GM18951 (cell line): ENCODE data around the gene PRPF38B.
A peak's percentile ranks its signal among the peaks of the same experiment; 100 is the strongest.
"Not testable (repeated sequence)": the region's sequence is repeated elsewhere in the genome, so short reads cannot be mapped to it uniquely, and the experiment has no call there.

ENCODE experiments used
- POLR2A ChIP-seq: IDR thresholded peaks from 4 replicates; pipeline ENCODE4 v1.6.1; 2011; ENCODE audit warnings: mild to moderate bottlenecking; ENCODE audit not compliant: insufficient read length, insufficient read depth; ENCODE audit errors: extremely low read depth
- in situ Hi-C: fragments of 300-500 bp; cut with MboI; formaldehyde crosslinking; loops from one replicate; pipeline ENCODE4 v1.12.0; 2022; ENCODE audit warnings: low sequenced_read_pairs, mixed read lengths, inconsistent platforms; ENCODE audit not compliant: unreplicated experiment

The PRPF38B gene

DNA sequence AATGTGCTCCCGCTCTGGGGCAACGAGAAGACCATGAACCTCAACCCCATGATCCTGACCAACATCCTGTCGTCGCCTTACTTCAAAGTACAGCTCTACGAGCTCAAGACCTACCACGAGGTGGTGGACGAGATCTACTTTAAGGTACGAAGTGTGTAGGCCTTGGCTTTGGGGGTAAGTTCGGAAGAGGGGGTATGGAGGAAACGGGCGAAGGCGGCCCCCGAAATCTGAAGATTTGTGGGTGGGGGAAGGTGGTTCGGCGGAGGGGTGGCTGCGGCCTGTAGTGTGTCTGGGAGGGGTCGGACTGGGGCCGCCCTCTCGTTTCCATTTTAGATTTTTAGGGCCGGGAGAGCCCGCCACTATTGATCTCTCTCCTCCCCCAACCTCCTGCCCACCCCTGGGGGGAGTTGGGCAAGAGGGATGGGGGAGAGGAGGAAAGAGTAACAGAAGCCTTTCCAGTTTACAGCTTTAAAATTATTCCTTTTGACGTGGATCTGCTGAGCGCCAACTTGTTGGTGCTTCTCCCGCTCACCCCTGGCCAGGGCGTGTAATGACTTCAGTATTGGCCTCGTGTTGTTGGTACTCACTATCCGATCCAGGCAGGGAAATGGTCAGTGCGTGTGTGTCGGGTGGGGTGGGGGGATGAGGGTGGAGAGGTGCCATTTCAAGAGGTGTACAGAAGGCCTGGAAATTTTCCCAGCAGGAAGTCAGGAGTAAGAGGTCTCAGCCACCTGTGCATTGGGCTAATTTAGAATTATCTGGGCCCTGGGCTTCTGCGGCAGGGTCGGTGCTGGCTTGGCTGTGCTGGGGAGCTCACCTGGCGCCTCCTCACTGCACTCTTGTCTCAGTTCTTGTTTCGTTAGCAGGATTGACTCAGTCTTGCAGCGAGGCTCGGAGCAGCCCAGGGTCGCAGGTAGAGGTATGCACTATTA lies 880 bp downstream of the PRPF38B start:
- in situ Hi-C loops, result no loop called here
- peak; percentile 20 for TF ChIP-seq POLR2A

- no peak for TF ChIP-seq POLR2A
- in situ Hi-C loops, result no loop called here
Measured at GRCh38 chr1:108695535-108695934, 3.4 kb downstream of the PRPF38B start.

GRCh38 chr1:108699375-108700332 lies 7.5 kb downstream of the PRPF38B start:
- in situ Hi-C loops, result no loop called here
- TF ChIP-seq POLR2A, result no peak

GRCh38 chr1:108701176-108701849 lies 9.2 kb downstream of the PRPF38B start:
- in situ Hi-C loops, result no loop called here
- no peak for TF ChIP-seq POLR2A

- in situ Hi-C loops, result not testable (repeated sequence)
Measured at GRCh38 chr1:108702109-108702508, 10.0 kb downstream of the PRPF38B start.

DNA sequence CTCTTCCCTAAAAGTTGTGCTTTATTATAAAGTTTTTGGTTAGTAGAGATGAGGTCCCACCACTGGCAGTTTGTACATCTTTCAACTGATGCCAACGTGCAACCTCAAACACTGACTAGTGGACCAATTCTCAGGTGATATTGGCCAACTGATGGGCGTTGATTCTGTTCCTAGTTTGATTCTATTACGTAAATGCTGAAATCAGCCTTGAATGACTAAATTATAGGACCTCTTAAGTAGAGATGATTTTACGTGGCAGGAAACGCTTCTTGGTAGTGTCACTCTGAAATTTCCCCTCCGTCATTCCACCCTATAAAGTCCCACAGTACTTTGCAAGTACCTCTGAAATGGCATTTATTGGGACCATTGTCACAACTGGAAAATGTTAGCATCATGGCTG lies 11.8 kb downstream of the PRPF38B start:
- in situ Hi-C loops, result no loop called here
- TF ChIP-seq POLR2A, result no peak

DNA sequence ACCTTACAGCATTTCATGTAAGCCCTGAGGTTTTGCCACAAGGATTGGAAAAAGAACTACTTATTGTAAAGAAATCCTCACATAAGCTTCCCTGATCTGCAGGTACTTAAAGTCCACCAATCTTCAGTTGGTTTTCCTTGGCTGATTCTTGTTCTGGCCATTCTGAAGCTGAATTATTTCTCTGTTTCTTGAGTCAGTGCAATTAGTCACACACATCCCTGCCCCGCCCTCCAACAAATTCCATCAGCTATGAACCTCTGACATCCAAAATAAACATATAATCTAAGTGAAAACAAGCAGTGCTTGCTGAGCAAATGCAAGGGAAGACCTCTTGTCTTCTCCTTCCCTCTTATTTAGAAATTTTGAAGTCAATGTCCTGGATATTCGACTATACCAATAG lies 12.4 kb downstream of the PRPF38B start:
- in situ Hi-C loops, result no loop called here
- TF ChIP-seq POLR2A, result no peak

DNA sequence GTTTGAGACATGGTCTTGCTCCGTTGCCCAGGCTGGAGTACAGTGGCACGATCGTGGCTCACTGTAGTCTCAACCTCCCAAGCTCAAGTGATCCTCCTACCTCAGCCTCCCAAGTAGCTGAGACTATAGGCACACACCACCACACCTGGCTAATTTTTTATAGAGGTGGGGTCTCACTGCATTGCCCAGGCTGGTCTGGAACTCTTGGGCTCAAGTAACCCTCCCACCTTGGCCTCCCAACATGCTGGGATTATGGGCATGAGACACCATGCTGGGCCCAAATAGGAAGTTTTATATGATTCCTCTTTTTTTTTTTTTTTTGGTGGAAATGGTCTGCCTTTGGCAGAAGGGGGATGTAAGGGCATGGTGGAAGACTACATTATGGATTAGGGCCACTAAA lies 14.5 kb downstream of the PRPF38B start:
- in situ Hi-C loops, result no loop called here
- TF ChIP-seq POLR2A, result no peak

DNA sequence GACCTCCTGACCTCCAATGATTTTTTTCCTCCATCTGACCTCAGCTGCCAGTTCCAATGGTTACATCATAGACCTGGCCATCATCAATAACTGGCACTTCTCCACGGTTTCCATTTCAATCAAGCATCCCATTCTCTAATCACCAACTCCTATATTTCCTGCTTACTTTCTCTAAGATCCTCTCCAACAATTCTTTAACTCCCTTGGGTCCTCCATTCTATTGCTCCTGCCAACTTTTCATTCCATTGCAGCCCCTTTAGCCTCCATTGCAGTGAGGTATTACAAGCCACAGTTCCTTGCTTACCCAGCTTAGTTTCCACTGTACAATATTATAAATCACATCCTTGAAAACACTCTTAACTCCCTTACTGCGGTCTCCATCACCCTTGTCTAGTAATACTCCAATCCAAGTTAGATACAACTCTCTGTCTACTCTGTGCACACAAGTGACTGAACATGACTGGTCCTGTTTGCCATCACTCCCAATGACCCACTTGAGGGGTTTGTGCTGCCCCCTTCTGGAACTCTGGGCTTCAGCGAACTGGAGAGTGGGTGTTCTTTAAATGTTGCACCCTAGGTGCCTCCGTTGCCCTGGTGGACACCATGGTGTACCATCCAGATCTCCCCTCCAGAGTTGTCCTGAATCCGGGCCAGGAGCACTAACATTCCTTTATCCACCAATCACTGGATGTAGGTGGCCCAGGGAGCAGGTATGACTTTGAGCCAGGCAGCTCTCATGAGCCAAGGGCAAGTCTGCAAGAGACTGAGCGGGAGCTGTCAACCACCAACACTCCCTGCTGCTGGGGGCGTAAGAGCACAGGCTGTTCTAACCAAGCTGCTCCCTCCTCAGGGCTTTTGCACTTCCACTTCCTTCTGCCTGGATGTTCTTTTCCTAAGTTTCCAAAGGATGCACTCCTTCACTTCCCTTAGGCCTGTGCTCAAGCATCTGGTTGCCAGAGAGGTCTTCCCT lies 16.9 kb downstream of the PRPF38B start:
- TF ChIP-seq POLR2A, result no peak
- in situ Hi-C loops, result no loop called here

GRCh38 chr1:108712606-108713150 lies 20.6 kb downstream of the PRPF38B start, which contains the start of gene FNDC7:
FNDC7 (plus strand) TSS chr1:108712908; CDS start chr1:108712934, 26 bp downstream.
- no peak for TF ChIP-seq POLR2A
- in situ Hi-C loops, result no loop called here

DNA sequence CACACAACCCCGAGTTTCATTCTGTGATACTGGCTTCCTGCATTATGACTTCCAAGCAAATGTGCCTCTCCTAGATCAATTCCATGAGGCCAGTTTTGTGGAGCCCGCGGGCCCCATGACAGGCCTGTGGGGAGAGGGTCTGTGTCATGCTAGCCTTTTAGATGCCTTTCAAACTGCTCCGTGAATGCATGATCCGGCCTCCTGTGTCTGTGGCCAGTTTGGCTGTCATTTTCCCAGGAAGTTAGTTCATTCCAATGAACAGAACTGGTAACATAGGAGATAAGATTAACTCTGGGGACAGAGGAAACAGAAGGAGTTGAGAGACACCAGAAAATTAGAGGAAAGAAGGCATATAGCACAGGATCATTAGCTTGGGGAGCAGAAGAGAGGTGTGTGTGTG lies 23.8 kb downstream of the PRPF38B start:
- TF ChIP-seq POLR2A, result no peak
- in situ Hi-C loops, result no loop called here
